Vagina (tissue), 2 donors: ENCODE data around the gene DDX60. TPM values are rescaled to one million over a fixed set of nuclear protein-coding genes. Genes with fewer than 3 reads are reported as not detected.
A peak's percentile ranks its signal among the peaks of the same experiment; 100 is the strongest.

Experiments
- DNase-seq, 2 donors: peaks; one replicate each; pipeline ENCODE4 v3.0.0-alpha.2; 2017; ENCODE audit errors: extremely low spot score in 2 of 2
- H3K27ac ChIP-seq: fragments of 200-600 bp; sonication (generic); one replicate; pipeline ENCODE4 v1.5.1; 2019
- H3K27me3 ChIP-seq: fragments of 200-600 bp; sonication (generic); one replicate; pipeline ENCODE4 v1.5.1; 2019
- H3K36me3 ChIP-seq, 2 donors: fragments of 200-600 bp; sonication (generic); one replicate each; pipeline ENCODE4 v1.5.1; 2017 to 2019
- H3K4me1 ChIP-seq: fragments of 200-600 bp; sonication (generic); one replicate; pipeline ENCODE4 v1.5.1; 2019
- H3K4me3 ChIP-seq, 2 donors: fragments of 200-600 bp; sonication (generic); 1 replicate in 1 of 2; 2 replicates in 1 of 2; pipeline ENCODE4 v1.5.1; 2016 to 2019
- H3K9me3 ChIP-seq: fragments of 200-600 bp; sonication (generic); one replicate; pipeline ENCODE4 v1.5.1; 2019
- POLR2A ChIP-seq, 2 donors: fragments of 450-650 bp; IDR thresholded peaks; one replicate each; pipeline ENCODE4 v1.6.1; 2017; ENCODE audit warnings: antibody characterized with exemption in 2 of 2, mild to moderate bottlenecking in 2 of 2, moderate library complexity in 2 of 2
- POLR2AphosphoS5 ChIP-seq, 2 donors: sonication (generic); formaldehyde crosslinking; IDR thresholded peaks; one replicate each; pipeline ENCODE4 v1.9.0; 2017; ENCODE audit warnings: antibody characterized with exemption in 2 of 2, mild to moderate bottlenecking in 2 of 2, low read depth in 1 of 2; ENCODE audit not compliant: insufficient read depth in 1 of 2
- intact Hi-C: fragments of 100-400 bp; cut with DNase I; formaldehyde crosslinking; loops from one replicate; pipeline ENCODE4 v1.15.1; 2023
- total RNA-seq: library from RNA; depleted of rRNA; stranded (reverse); fragments of >200 nt; gene quantifications from one replicate; pipeline ENCODE4 v1.2.3, GENCODE V29; 2016
- TF ChIP-seq, protein P1 (sequence below), 3 experiments: fragments of 450-650 bp in 2 of 3; fragments of 200-600 bp in 1 of 3; sonication (generic) in 1 of 3; IDR thresholded peaks; one replicate each; pipeline ENCODE4 v1.5.1; 2017 to 2019; ENCODE audit warnings: antibody characterized with exemption in 3 of 3, mild to moderate bottlenecking in 2 of 3, moderate library complexity in 2 of 3

The DDX60 gene
- total RNA-seq, 1 donor from 2014 or later, result 7.4 TPM

DNA sequence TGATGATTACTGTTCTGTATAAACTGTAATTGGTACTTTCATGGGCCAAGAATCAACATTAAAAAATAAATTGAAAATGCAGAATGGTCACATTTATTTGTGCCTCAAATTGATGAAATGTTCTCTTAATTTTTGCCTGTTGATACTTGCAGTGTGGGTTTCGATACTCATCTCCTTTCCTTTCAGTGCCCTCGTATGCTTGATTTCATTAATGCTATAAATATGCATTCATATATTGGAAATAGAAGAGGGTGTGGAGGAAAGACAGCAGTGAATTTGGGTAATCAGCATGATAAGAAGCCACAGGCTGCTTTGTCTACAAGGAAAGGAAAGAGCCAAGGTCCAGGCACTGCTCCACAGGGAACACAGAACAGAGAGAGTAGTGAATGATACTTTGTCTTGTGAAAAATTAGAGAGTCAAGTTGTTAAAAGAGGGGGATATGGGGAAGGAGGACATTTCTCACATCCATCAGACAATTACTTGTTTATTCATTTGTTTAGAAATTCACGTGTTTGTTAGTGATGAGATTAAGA lies 1.0 kb upstream of the DDX60 start:
- no peak for DNase-seq
- TF ChIP-seq POLR2AphosphoS5 (IDR thresholded peaks at IDR 0.05; ENCODE audit: insufficient read depth in 1 of 2, low read depth in 1 of 2) (no peak), POLR2A (IDR thresholded peaks at IDR 0.05) (no peak)
- TF ChIP-seq, protein P1, sequence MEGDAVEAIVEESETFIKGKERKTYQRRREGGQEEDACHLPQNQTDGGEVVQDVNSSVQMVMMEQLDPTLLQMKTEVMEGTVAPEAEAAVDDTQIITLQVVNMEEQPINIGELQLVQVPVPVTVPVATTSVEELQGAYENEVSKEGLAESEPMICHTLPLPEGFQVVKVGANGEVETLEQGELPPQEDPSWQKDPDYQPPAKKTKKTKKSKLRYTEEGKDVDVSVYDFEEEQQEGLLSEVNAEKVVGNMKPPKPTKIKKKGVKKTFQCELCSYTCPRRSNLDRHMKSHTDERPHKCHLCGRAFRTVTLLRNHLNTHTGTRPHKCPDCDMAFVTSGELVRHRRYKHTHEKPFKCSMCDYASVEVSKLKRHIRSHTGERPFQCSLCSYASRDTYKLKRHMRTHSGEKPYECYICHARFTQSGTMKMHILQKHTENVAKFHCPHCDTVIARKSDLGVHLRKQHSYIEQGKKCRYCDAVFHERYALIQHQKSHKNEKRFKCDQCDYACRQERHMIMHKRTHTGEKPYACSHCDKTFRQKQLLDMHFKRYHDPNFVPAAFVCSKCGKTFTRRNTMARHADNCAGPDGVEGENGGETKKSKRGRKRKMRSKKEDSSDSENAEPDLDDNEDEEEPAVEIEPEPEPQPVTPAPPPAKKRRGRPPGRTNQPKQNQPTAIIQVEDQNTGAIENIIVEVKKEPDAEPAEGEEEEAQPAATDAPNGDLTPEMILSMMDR (IDR thresholded peaks at IDR 0.05), result no peak
- peak overlapping the region; percentile 98 for H3K27ac ChIP-seq
- H3K4me3 ChIP-seq, result peak overlapping the region in 1 of 2 donors; percentile 90
- H3K9me3 ChIP-seq, result no peaks in the 10 kb centered on the region
- peaks cover 18% of the 10 kb centered on the region for H3K4me1 ChIP-seq
- intact Hi-C loops, result loop anchor here (5.0 kb wide), 1 partner anchor 163 kb away; the partner anchor contains the start of gene DDX60L
- H3K27me3 ChIP-seq, result no peaks in the 10 kb centered on the region
- no peaks in the 10 kb centered on the region for H3K36me3 ChIP-seq

DNA sequence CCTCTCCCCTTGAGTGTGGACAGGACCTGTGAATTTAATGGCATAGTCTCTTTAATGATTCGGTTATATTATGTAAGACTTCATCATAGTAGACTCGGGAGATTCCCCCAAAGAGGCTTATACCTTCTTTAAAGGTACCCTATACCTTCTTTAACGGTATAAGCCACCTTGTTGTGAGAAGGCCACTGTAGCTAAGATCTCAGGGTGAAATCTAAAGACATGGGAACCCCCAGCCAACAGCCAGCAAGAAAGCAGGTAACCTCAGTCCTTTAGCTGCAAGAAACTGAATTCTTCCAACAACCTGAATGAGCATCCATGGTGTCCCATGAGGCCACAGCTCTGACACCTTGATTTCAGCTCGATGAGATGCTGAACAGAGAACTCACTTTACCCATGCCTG lies 931 bp downstream of the DDX60 start:
- Histone ChIP-seq H3K9me3 (no peaks in the 10 kb centered on the region), H3K36me3 (no peaks in the 10 kb centered on the region), H3K27ac (peak overlapping the region; percentile 98), H3K4me1 (peaks cover 18% of the 10 kb centered on the region), H3K4me3 (peak overlapping the region; percentile 59 to 90), H3K27me3 (no peaks in the 10 kb centered on the region)
- no peak for DNase-seq
- TF ChIP-seq, protein P1 (IDR thresholded peaks at IDR 0.05), result no peak
- TF ChIP-seq POLR2A (IDR thresholded peaks at IDR 0.05) (no peak), POLR2AphosphoS5 (IDR thresholded peaks at IDR 0.05; ENCODE audit: insufficient read depth in 1 of 2, low read depth in 1 of 2) (no peak)
- intact Hi-C loops, result no loop called here

DNA sequence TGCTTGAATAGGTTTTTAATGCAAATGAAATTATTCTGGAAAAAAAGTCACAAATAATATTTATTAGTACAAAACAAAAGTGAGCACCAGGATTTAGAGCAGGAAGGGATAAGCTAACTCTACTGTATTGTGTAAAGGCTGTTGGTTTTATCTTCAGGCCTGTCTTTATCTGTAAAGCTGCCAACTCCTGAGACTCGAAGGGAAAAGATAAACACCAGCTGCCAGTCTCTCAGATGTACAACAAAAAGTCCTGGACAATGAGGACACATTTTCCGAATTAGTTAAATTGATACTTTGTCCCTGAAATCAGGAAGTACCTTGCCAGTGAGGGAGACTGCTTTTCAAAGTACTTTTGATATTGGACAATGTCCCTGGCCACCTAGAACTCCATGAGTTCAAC lies 8.8 kb downstream of the DDX60 start:
- Histone ChIP-seq H3K36me3 (peaks cover 0 to 13% of the 10 kb centered on the region in 2 donors), H3K27ac (no peak overlapping the region), H3K27me3 (no peaks in the 10 kb centered on the region), H3K4me3 (no peak overlapping the region), H3K4me1 (no peaks in the 10 kb centered on the region), H3K9me3 (no peaks in the 10 kb centered on the region)
- DNase-seq, result no peak
- TF ChIP-seq POLR2AphosphoS5 (IDR thresholded peaks at IDR 0.05; ENCODE audit: insufficient read depth in 1 of 2, low read depth in 1 of 2) (no peak), POLR2A (IDR thresholded peaks at IDR 0.05) (no peak)
- TF ChIP-seq, protein P1 (IDR thresholded peaks at IDR 0.05), result no peak
- intact Hi-C loops, result no loop called here

DNA sequence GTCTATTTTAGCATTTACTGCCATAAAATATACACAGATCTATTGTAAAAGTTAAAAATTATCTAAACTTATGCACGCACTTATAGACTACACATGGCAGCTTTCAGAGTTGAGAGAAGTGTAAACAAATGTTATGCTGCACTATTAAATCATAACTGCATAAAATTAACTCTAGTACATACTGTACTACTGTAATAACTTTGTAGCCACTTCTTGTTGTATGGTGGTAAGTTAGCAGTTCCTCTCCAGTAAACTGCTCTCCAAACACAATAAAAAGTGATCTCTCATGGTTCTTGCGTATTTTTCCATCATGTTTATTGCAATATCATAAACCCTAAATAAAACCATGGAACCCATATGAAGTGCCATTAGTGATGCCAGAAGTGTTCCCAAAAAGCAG lies 9.6 kb downstream of the DDX60 start:
- Histone ChIP-seq H3K27ac (no peak overlapping the region), H3K4me1 (no peaks in the 10 kb centered on the region), H3K27me3 (no peaks in the 10 kb centered on the region), H3K9me3 (no peaks in the 10 kb centered on the region), H3K4me3 (no peak overlapping the region), H3K36me3 (peaks cover 0 to 22% of the 10 kb centered on the region in 2 donors)
- DNase-seq, result no peak
- intact Hi-C loops, result no loop called here
- TF ChIP-seq POLR2AphosphoS5 (IDR thresholded peaks at IDR 0.05; ENCODE audit: insufficient read depth in 1 of 2, low read depth in 1 of 2), result no peak
- TF ChIP-seq POLR2A (IDR thresholded peaks at IDR 0.05), result no peak
- TF ChIP-seq, protein P1 (IDR thresholded peaks at IDR 0.05), result no peak

DNA sequence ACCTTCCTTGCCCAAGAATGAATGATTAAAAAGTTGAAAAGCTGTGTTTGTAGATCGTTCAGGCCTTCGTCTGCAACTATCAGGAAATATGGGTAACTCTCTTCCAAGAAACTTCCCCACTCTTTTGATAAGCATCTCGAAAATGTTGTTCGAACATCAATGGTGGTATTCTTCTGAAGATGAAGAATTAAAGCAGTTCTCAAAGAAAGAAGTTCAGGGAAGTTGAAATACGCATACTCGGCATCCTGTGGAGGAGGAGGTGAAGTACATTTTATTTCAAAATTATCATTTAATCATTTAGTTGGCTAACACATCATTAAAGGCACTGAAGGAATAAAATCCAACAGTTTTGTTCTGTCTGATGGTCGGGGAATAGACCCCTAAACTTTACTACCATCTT lies 12.1 kb downstream of the DDX60 start:
- TF ChIP-seq POLR2A (IDR thresholded peaks at IDR 0.05), result no peak
- no peak for TF ChIP-seq POLR2AphosphoS5 (IDR thresholded peaks at IDR 0.05; ENCODE audit: insufficient read depth in 1 of 2, low read depth in 1 of 2)
- TF ChIP-seq, protein P1 (IDR thresholded peaks at IDR 0.05), result no peak
- no peak for DNase-seq
- H3K36me3 ChIP-seq, result peaks cover 0 to 33% of the 10 kb centered on the region in 2 donors
- no peaks in the 10 kb centered on the region for H3K27me3 ChIP-seq
- H3K4me1 ChIP-seq, result no peaks in the 10 kb centered on the region
- intact Hi-C loops, result no loop called here
- no peaks in the 10 kb centered on the region for H3K9me3 ChIP-seq
- no peak overlapping the region for H3K27ac ChIP-seq
- no peak overlapping the region for H3K4me3 ChIP-seq
